ENCODE results near the gene UBASH3B.
"Not testable (repeated sequence)": the region's sequence is repeated elsewhere in the genome, so short reads cannot be mapped to it uniquely, and the experiment has no call there.

UBASH3B gene

GRCh38 chr11:122727101-122727929 is 71.8 kb downstream of the UBASH3B start:
- H3K4me3 ChIP-seq (ENCODE audit: low read length): no peak overlapping the region
- H3K9ac ChIP-seq (ENCODE audit: low read length): no peak overlapping the region
- no peak overlapping the region for H3K27ac ChIP-seq (ENCODE audit: low read length)
- H3K9me3 ChIP-seq (ENCODE audit: control insufficient read depth, low read depth, low read length): no peaks in the 10 kb centered on the region
- H3K36me3 ChIP-seq (ENCODE audit: control insufficient read depth, low read depth, low read length): no peaks in the 10 kb centered on the region
- H3K27me3 ChIP-seq (ENCODE audit: control insufficient read depth, insufficient read depth, low read length): no peaks in the 10 kb centered on the region
- peaks cover 15% of the 10 kb centered on the region for H3K4me1 ChIP-seq (ENCODE audit: control insufficient read depth, low read depth, low read length)

DNA sequence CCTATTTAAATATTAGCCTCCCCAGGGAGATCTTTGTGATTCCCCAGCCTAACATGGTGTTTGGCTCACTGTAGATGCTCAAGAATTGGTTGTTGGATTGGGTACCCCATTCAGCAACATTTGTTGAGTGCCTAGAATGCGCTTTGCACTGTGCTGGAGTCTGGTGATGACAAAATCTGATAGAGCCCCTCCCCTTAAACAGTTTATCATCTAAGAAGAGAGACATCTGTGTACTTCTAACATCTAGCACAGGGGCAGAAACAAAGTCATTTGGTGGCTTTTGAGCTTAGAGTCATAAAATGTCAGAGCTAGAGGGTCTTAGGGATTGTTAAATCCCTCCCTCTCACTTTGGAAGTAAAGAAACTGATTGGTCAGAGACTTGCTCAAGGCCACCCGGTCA is 73.0 kb downstream of the UBASH3B start:
- H3K9me3 ChIP-seq (ENCODE audit: control insufficient read depth, low read depth, low read length): no peaks in the 10 kb centered on the region
- H3K9ac ChIP-seq (ENCODE audit: low read length): no peak overlapping the region
- no peak overlapping the region for H3K4me3 ChIP-seq (ENCODE audit: low read length)
- H3K27ac ChIP-seq (ENCODE audit: low read length): no peak overlapping the region
- peaks cover 22% of the 10 kb centered on the region for H3K4me1 ChIP-seq (ENCODE audit: control insufficient read depth, low read depth, low read length)
- no peaks in the 10 kb centered on the region for H3K27me3 ChIP-seq (ENCODE audit: control insufficient read depth, insufficient read depth, low read length)
- H3K36me3 ChIP-seq (ENCODE audit: control insufficient read depth, low read depth, low read length): no peaks in the 10 kb centered on the region

- no peak overlapping the region for H3K9ac ChIP-seq (ENCODE audit: low read length)
- H3K4me3 ChIP-seq (ENCODE audit: low read length): no peak overlapping the region
- H3K27me3 ChIP-seq (ENCODE audit: control insufficient read depth, insufficient read depth, low read length): no peaks in the 10 kb centered on the region
- peaks cover 20% of the 10 kb centered on the region for H3K4me1 ChIP-seq (ENCODE audit: control insufficient read depth, low read depth, low read length)
- no peak overlapping the region for H3K27ac ChIP-seq (ENCODE audit: low read length)
- H3K36me3 ChIP-seq (ENCODE audit: control insufficient read depth, low read depth, low read length): no peaks in the 10 kb centered on the region
- no peaks in the 10 kb centered on the region for H3K9me3 ChIP-seq (ENCODE audit: control insufficient read depth, low read depth, low read length)
Observed at GRCh38 chr11:122729139-122729538, 73.6 kb downstream of the UBASH3B start.

GRCh38 chr11:122730694-122731093 is 75.2 kb downstream of the UBASH3B start:
- not testable (repeated sequence) for H3K9ac ChIP-seq (ENCODE audit: low read length); H3K27me3 ChIP-seq (ENCODE audit: control insufficient read depth, insufficient read depth, low read length); H3K9me3 ChIP-seq (ENCODE audit: control insufficient read depth, low read depth, low read length); H3K36me3 ChIP-seq (ENCODE audit: control insufficient read depth, low read depth, low read length); H3K27ac ChIP-seq (ENCODE audit: low read length); H3K4me3 ChIP-seq (ENCODE audit: low read length)
- peaks cover 15% of the 10 kb centered on the region for H3K4me1 ChIP-seq (ENCODE audit: control insufficient read depth, low read depth, low read length)

DNA sequence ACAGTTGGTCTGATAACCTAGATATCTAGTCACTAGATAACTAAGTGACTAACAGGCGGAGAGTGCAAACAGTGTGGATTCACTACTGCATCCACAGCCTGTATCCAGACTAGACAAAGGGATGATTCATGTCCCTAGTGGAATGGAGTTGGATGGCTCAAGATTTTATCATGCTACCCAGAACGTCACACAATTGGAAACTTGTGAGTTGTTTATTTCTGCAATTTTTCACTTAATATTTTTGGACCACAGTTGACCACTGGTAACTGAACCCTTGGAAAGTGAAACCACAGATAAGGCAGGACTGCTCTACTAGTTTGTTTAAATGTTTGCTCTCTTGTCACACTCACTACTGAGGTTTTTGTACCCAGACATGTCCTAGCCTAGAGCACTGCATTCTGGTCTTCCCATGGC is 76.0 kb downstream of the UBASH3B start:
- H3K4me1 ChIP-seq (ENCODE audit: control insufficient read depth, low read depth, low read length): peaks cover 15% of the 10 kb centered on the region
- no peaks in the 10 kb centered on the region for H3K36me3 ChIP-seq (ENCODE audit: control insufficient read depth, low read depth, low read length)
- no peak overlapping the region for H3K4me3 ChIP-seq (ENCODE audit: low read length)
- H3K27me3 ChIP-seq (ENCODE audit: control insufficient read depth, insufficient read depth, low read length): no peaks in the 10 kb centered on the region
- no peak overlapping the region for H3K27ac ChIP-seq (ENCODE audit: low read length)
- H3K9me3 ChIP-seq (ENCODE audit: control insufficient read depth, low read depth, low read length): no peaks in the 10 kb centered on the region
- H3K9ac ChIP-seq (ENCODE audit: low read length): no peak overlapping the region

DNA sequence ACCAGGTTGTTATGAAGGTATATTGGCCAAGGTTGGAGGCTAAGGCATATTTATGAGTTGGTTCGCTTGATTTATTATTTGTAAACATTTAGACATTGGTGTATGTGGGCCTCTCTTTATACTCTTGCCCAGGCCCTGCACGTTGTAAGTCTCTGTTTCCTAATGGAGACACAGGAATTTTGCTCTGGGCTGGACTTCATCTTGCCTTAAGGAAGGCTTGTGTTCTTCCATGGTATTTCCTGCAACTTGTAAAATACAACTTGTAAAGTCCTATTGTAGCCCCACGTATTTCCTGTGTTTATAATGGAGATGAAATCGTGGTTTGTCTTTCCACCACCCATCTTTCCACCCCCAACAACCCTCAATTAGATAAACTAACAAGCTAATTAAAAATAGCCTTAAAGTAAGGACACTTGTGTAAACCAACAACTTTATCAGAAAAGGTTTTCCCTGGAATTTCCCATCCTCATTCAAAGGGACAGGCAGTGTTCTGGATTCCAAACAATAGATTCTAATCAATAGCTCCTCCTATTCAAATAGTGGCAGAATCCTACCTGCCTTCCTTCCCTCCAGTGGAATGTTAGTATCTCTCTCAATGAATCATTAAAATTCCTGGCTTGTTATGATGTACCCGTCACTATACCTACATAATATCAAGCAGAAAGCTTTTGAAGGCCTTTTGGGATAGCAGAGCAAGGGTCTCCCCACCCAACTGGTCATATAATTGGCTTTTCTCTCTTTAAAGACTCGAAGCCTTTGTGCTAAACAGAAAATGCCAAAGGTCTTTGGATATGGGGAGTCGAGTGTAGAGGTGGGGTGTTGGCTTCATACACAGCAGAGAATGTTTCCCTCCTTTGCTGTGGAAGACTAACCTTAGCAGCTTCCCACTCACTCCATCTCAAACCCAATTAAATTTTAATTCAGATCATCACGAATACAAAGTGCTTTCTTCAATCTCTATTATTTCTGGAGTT is 77.1 kb downstream of the UBASH3B start:
- Histone ChIP-seq H3K4me1 (ENCODE audit: control insufficient read depth, low read depth, low read length) (peaks cover 10% of the 10 kb centered on the region), H3K9me3 (ENCODE audit: control insufficient read depth, low read depth, low read length) (no peaks in the 10 kb centered on the region), H3K36me3 (ENCODE audit: control insufficient read depth, low read depth, low read length) (no peaks in the 10 kb centered on the region), H3K27me3 (ENCODE audit: control insufficient read depth, insufficient read depth, low read length) (no peaks in the 10 kb centered on the region), H3K4me3 (ENCODE audit: low read length) (no peak overlapping the region), H3K9ac (ENCODE audit: low read length) (no peak overlapping the region), H3K27ac (ENCODE audit: low read length) (no peak overlapping the region)

- Histone ChIP-seq H3K27ac (ENCODE audit: low read length) (no peak overlapping the region), H3K36me3 (ENCODE audit: control insufficient read depth, low read depth, low read length) (no peaks in the 10 kb centered on the region), H3K9me3 (ENCODE audit: control insufficient read depth, low read depth, low read length) (no peaks in the 10 kb centered on the region), H3K4me1 (ENCODE audit: control insufficient read depth, low read depth, low read length) (peaks cover 13% of the 10 kb centered on the region), H3K9ac (ENCODE audit: low read length) (no peak overlapping the region), H3K4me3 (ENCODE audit: low read length) (no peak overlapping the region), H3K27me3 (ENCODE audit: control insufficient read depth, insufficient read depth, low read length) (no peaks in the 10 kb centered on the region)
Observed at GRCh38 chr11:122733318-122733717, 77.8 kb downstream of the UBASH3B start.

- peaks cover 13% of the 10 kb centered on the region for H3K4me1 ChIP-seq (ENCODE audit: control insufficient read depth, low read depth, low read length)
- H3K9ac ChIP-seq (ENCODE audit: low read length): no peak overlapping the region
- H3K27ac ChIP-seq (ENCODE audit: low read length): no peak overlapping the region
- H3K9me3 ChIP-seq (ENCODE audit: control insufficient read depth, low read depth, low read length): no peaks in the 10 kb centered on the region
- no peak overlapping the region for H3K4me3 ChIP-seq (ENCODE audit: low read length)
- no peaks in the 10 kb centered on the region for H3K36me3 ChIP-seq (ENCODE audit: control insufficient read depth, low read depth, low read length)
- H3K27me3 ChIP-seq (ENCODE audit: control insufficient read depth, insufficient read depth, low read length): no peaks in the 10 kb centered on the region
Observed at GRCh38 chr11:122734848-122735496, 79.5 kb downstream of the UBASH3B start.

DNA sequence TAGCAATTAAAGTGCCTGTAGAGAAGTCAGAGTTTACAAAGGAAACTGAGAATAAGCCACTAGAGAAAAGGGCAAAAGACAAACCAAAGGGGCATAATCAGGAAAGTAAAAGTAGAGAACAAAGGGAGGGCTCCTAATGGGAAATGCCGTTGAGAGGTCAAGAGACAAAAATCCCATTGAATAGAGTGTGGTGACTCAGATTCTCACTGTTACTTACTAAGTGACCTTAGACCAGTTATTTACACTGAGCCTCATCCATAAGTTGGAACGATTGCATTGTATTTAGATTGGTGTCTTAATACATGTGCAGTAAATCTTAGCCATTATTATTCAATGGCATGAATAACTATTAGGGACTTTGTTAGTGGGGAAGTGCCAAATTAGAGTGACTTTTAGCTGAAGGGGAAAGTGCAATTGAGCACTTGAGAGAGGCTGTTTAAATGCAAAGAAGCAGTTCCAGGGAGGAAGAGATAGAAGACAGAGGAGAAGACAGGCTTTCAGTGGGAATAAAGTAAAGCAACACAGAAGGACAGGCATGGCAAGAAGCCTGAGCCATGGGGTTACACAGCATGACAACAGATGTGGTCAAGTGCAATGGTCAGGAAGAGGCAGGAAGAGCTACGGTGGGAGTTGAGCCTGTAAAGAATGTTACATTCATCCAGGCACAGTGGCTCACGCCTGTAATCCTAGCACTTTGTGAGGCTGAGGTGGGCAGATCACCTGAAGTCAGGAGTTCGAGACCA is 82.6 kb downstream of the UBASH3B start:
- H3K27me3 ChIP-seq (ENCODE audit: control insufficient read depth, insufficient read depth, low read length): no peaks in the 10 kb centered on the region
- no peak overlapping the region for H3K9ac ChIP-seq (ENCODE audit: low read length)
- peaks cover 3% of the 10 kb centered on the region for H3K4me1 ChIP-seq (ENCODE audit: control insufficient read depth, low read depth, low read length)
- H3K27ac ChIP-seq (ENCODE audit: low read length): no peak overlapping the region
- no peaks in the 10 kb centered on the region for H3K9me3 ChIP-seq (ENCODE audit: control insufficient read depth, low read depth, low read length)
- H3K4me3 ChIP-seq (ENCODE audit: low read length): no peak overlapping the region
- H3K36me3 ChIP-seq (ENCODE audit: control insufficient read depth, low read depth, low read length): no peaks in the 10 kb centered on the region

DNA sequence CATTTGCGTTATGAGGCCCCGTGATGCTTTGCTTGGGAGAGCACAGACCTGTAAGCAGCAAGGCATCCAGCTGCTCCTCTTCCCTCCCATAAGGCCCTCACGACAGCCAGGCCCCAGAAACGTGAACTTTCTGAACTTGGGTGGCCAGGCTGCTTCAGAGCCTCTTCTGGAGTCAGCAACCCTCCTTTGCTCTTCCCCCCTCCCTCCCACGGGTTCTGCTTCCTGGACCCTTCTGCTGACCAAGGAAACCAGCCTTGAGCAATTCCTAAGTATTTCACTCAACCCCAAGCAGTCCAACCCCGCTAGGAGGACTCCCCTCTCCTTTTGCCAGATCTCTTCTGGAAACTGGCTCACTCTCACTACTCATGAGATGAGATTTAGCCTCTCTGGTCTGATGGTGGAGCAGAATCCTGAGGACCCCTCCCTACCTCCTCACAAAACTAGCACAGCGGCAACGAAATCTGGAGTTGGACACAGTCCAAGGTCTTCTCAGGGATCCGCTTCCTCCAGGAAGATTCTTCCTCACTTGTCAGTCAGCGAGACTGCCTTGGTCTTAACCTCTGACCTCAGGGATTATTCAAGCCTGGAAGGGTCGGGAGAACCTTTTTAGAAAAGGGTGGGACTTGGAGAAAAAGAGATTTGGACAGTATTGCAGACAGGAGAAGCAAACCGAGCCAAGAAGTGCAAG is 86.2 kb downstream of the UBASH3B start:
- no peak overlapping the region for H3K4me3 ChIP-seq (ENCODE audit: low read length)
- no peak overlapping the region for H3K9ac ChIP-seq (ENCODE audit: low read length)
- H3K9me3 ChIP-seq (ENCODE audit: control insufficient read depth, low read depth, low read length): no peaks in the 10 kb centered on the region
- H3K27ac ChIP-seq (ENCODE audit: low read length): no peak overlapping the region
- H3K36me3 ChIP-seq (ENCODE audit: control insufficient read depth, low read depth, low read length): no peaks in the 10 kb centered on the region
- H3K27me3 ChIP-seq (ENCODE audit: control insufficient read depth, insufficient read depth, low read length): no peaks in the 10 kb centered on the region
- peaks cover 3% of the 10 kb centered on the region for H3K4me1 ChIP-seq (ENCODE audit: control insufficient read depth, low read depth, low read length)

Measured in iPS-18a (cell line).